Neural progenitor cell (in vitro differentiated cells): ENCODE results near the gene NEK4. TPM values are rescaled to one million over a fixed set of nuclear protein-coding genes. Genes with fewer than 3 reads are reported as not detected.

Experiments
- DNase-seq: peaks from one replicate; pipeline ENCODE4 v3.0.0-alpha.2; 2016; ENCODE audit warnings: low spot score
- H2AFZ ChIP-seq: fragments of 200-600 bp; sonication (generic); replicated peaks from 2 replicates; pipeline ENCODE4 v1.6.1; 2016; ENCODE audit warnings: antibody characterized with exemption
- H3F3A ChIP-seq: fragments of 200-600 bp; sonication (generic); 2 replicates; pipeline ENCODE4 v1.6.1; 2016; ENCODE audit warnings: antibody characterized with exemption, low read depth
- H3K27ac ChIP-seq: fragments of 200-600 bp; sonication (generic); 2 replicates; pipeline ENCODE4 v1.5.1; 2016; ENCODE audit warnings: mild to moderate bottlenecking
- H3K27me3 ChIP-seq: fragments of 200-600 bp; sonication (generic); 2 replicates; pipeline ENCODE4 v1.6.1; 2016; ENCODE audit warnings: mild to moderate bottlenecking, moderate library complexity
- H3K36me3 ChIP-seq: fragments of 200-600 bp; sonication (generic); 2 replicates; pipeline ENCODE4 v1.5.1; 2016
- H3K4me1 ChIP-seq: fragments of 200-600 bp; sonication (generic); 2 replicates; pipeline ENCODE4 v1.6.1; 2016; ENCODE audit warnings: mixed run types
- H3K4me2 ChIP-seq: fragments of 200-600 bp; sonication (generic); 2 replicates; pipeline ENCODE4 v1.6.1; 2016
- H3K4me3 ChIP-seq: fragments of 200-600 bp; sonication (generic); 2 replicates; pipeline ENCODE4 v1.5.1; 2016
- H3K79me2 ChIP-seq: fragments of 200-600 bp; sonication (generic); 2 replicates; pipeline ENCODE4 v1.6.1; 2016; ENCODE audit warnings: low read depth
- H3K9ac ChIP-seq: fragments of 200-600 bp; sonication (generic); 2 replicates; pipeline ENCODE4 v1.6.1; 2016
- H3K9me3 ChIP-seq: fragments of 200-600 bp; sonication (generic); 2 replicates; pipeline ENCODE4 v1.5.1; 2016; ENCODE audit warnings: low read depth
- H4K20me1 ChIP-seq: fragments of 200-600 bp; sonication (generic); 2 replicates; pipeline ENCODE4 v1.6.1; 2016; ENCODE audit warnings: low read depth
- H3K27ac Mint-ChIP-seq: 3 replicates; pipeline ENCODE4 v1.8.0; 2021; ENCODE audit warnings: mixed read lengths
- H3K27me3 Mint-ChIP-seq: 2 replicates; pipeline ENCODE4 v1.8.0; 2022; ENCODE audit warnings: low read depth, mild to moderate bottlenecking, inconsistent platforms, moderate library complexity, mixed read lengths; ENCODE audit not compliant: insufficient read depth
- H3K36me3 Mint-ChIP-seq: 3 replicates; pipeline ENCODE4 v1.8.0; 2021; ENCODE audit warnings: mixed read lengths
- H3K4me1 Mint-ChIP-seq: 3 replicates; pipeline ENCODE4 v1.8.0; 2021; ENCODE audit warnings: mixed read lengths
- H3K4me3 Mint-ChIP-seq: 3 replicates; pipeline ENCODE4 v1.8.0; 2021; ENCODE audit warnings: mild to moderate bottlenecking, moderate library complexity, mixed read lengths
- H3K9me3 Mint-ChIP-seq: 3 replicates; pipeline ENCODE4 v1.8.0; 2020; ENCODE audit warnings: mixed read lengths
- CTCF ChIP-seq: fragments of 200-600 bp; sonication (generic); IDR thresholded peaks from 2 replicates; pipeline ENCODE4 v1.5.1; 2017; ENCODE audit warnings: antibody characterized with exemption, mild to moderate bottlenecking
- EZH2 ChIP-seq: fragments of 200-600 bp; sonication (generic); IDR thresholded peaks from 2 replicates; pipeline ENCODE4 v1.6.1; 2017; ENCODE audit warnings: antibody characterized with exemption, mild to moderate bottlenecking, moderate library complexity
- EZH2phosphoT487 ChIP-seq: fragments of 200-600 bp; sonication (generic); IDR thresholded peaks from 2 replicates; pipeline ENCODE4 v1.6.1; 2017; ENCODE audit warnings: antibody characterized with exemption
- total RNA-seq: library from RNA; depleted of rRNA; stranded (reverse); fragments of >200 nt; gene quantifications from 2 replicates; pipeline ENCODE4 v1.2.3, GENCODE V29; 2015; ENCODE audit warnings: low replicate concordance

The NEK4 gene
- total RNA-seq, 1 donor from 2014 or later, result 41.8 TPM

GRCh38 chr3:52685709-52686691, 84.7 kb downstream of the NEK4 start, which contains the start of the genes GNL3 and PBRM1:
Gene GNL3, plus strand, starts transcription at chr3:52686032. Its CDS starts 61 bp downstream, at chr3:52686093.
Gene PBRM1, minus strand, starts transcription at chr3:52685913.
- Histone ChIP-seq H3F3A (peaks cover 41% of the 10 kb centered on the region), H3K4me1 (peaks cover 21% of the 10 kb centered on the region), H3K4me2 (peak within 1 kb of the TSS; percentile 97), H3K9me3 (no peaks in the 10 kb centered on the region), H3K4me3 (peak within 1 kb of the TSS; percentile 90), H3K36me3 (peaks cover 28% of the 10 kb centered on the region), H3K27ac (peak within 1 kb of the TSS; percentile 96), H3K9ac (peak within 1 kb of the TSS; percentile 91), H4K20me1 (peaks cover 17% of the 10 kb centered on the region), H3K27me3 (no peaks in the 10 kb centered on the region), H3K79me2 (peaks cover 95% of the 10 kb centered on the region), H2AFZ (peak within 1 kb of the TSS; percentile 30)
- peaks cover 2% of the 10 kb centered on the region for H3K27me3 Mint-ChIP-seq
- DNase-seq, result peak; percentile 98
- H3K4me3 Mint-ChIP-seq, result peak within 1 kb of the TSS; percentile 99
- H3K4me1 Mint-ChIP-seq, result peaks cover 31% of the 10 kb centered on the region
- H3K9me3 Mint-ChIP-seq, result no peaks in the 10 kb centered on the region
- peak within 1 kb of the TSS; percentile 99 for H3K27ac Mint-ChIP-seq
- TF ChIP-seq EZH2 (no peak), EZH2phosphoT487 (no peak), CTCF (no peak)
- peaks cover 21% of the 10 kb centered on the region for H3K36me3 Mint-ChIP-seq

GRCh38 chr3:52685285-52685708, 85.4 kb downstream of the NEK4 start:
- H4K20me1 ChIP-seq, result peaks cover 17% of the 10 kb centered on the region
- DNase-seq, result peak; percentile 92
- H3K4me3 ChIP-seq, result peak overlapping the region; percentile 90
- H2AFZ ChIP-seq, result peak overlapping the region; percentile 30
- TF ChIP-seq EZH2 (no peak), CTCF (no peak), EZH2phosphoT487 (no peak)
- peak overlapping the region; percentile 97 for H3K4me2 ChIP-seq
- Mint-ChIP-seq H3K4me3 (peak overlapping the region; percentile 92), H3K36me3 (peaks cover 17% of the 10 kb centered on the region), H3K9me3 (no peaks in the 10 kb centered on the region), H3K27me3 (peaks cover 2% of the 10 kb centered on the region), H3K4me1 (peaks cover 31% of the 10 kb centered on the region), H3K27ac (peak overlapping the region; percentile 74)
- H3K27ac ChIP-seq, result peak overlapping the region; percentile 96
- no peaks in the 10 kb centered on the region for H3K27me3 ChIP-seq
- H3K9me3 ChIP-seq, result no peaks in the 10 kb centered on the region
- peaks cover 24% of the 10 kb centered on the region for H3K36me3 ChIP-seq
- peaks cover 21% of the 10 kb centered on the region for H3K4me1 ChIP-seq
- peak overlapping the region; percentile 46 for H3K9ac ChIP-seq
- H3F3A ChIP-seq, result peaks cover 34% of the 10 kb centered on the region
- H3K79me2 ChIP-seq, result peaks cover 95% of the 10 kb centered on the region

- peaks cover 21% of the 10 kb centered on the region for H3K4me1 ChIP-seq
- H3K79me2 ChIP-seq, result peaks cover 95% of the 10 kb centered on the region
- DNase-seq, result no peak
- no peaks in the 10 kb centered on the region for H3K9me3 ChIP-seq
- Mint-ChIP-seq H3K27ac (no peak overlapping the region), H3K9me3 (no peaks in the 10 kb centered on the region), H3K4me1 (peaks cover 31% of the 10 kb centered on the region), H3K4me3 (peak overlapping the region; percentile 92), H3K36me3 (peaks cover 15% of the 10 kb centered on the region), H3K27me3 (peaks cover 2% of the 10 kb centered on the region)
- H2AFZ ChIP-seq, result no peak overlapping the region
- H3K27ac ChIP-seq, result no peak overlapping the region
- peaks cover 23% of the 10 kb centered on the region for H3K36me3 ChIP-seq
- H3K9ac ChIP-seq, result peak overlapping the region; percentile 46
- H3K4me3 ChIP-seq, result peak overlapping the region; percentile 90
- H4K20me1 ChIP-seq, result peaks cover 17% of the 10 kb centered on the region
- no peaks in the 10 kb centered on the region for H3K27me3 ChIP-seq
- peaks cover 23% of the 10 kb centered on the region for H3F3A ChIP-seq
- peak overlapping the region; percentile 79 for H3K4me2 ChIP-seq
- no peak for TF ChIP-seq EZH2phosphoT487
- TF ChIP-seq EZH2, result no peak
- TF ChIP-seq CTCF, result no peak
Observed at GRCh38 chr3:52684184-52684583, 86.6 kb downstream of the NEK4 start.
